ENCODE data around the gene SIRT7. TPM values are rescaled to one million over a fixed set of nuclear protein-coding genes. Genes with fewer than 3 reads are reported as not detected.

Gene SIRT7
- total RNA-seq, 1 experiment from 2014 or later = 24.7 TPM

GRCh38 chr17:81885869-81886548, 32.0 kb downstream of the SIRT7 start:
- in situ Hi-C loops (cut with HindIII; ENCODE audit: low pct_unique_long_range_greater_than_20kb, low sequenced_read_pairs) = no loop called here

DNA sequence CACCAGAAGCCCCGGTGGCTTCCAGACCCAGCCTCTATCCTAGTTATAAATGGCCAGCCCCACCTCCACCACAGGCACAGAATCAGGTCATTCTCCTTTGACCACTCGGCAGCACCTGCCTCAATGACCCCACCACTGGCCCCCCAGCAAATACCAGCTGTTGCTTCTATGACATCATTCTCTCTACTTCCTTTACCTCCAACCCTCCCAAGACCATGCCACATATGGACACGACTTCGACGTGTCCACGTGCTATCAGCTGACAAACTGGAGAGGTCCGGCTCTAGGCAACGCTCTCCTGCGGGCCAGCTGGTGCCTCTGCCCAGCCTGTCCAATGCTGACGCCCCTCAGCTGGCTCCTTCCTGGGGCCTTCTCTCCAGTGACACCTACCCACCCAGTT, 32.5 kb downstream of the SIRT7 start:
- DNase-seq (ENCODE audit: low read depth, low spot score) = no peak
- in situ Hi-C loops (cut with HindIII; ENCODE audit: low pct_unique_long_range_greater_than_20kb, low sequenced_read_pairs) = no loop called here

More at GRCh38 chr17:81885869-81886548, 32.0 kb downstream of the SIRT7 start:
- DNase-seq (ENCODE audit: low read depth, low spot score) = no peak

DNA sequence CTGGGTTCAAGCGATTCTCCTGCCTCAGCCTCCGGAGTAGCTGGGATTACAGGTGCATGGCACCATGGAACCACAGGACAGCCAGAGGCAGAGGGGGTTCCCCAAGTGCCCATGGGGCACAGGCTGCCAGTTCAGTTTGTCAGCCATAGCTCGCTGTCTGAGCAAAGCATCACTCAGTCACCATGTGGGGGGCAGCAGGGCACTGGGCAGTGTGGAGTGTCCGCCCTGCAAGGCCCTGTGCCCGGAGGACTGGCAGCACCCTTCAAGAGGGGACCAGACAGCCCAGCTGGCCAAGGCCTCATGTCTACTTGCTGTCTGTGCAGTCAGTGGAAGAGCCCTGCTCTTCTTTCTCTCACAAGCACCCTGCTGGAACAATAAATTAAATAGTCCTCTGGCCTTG, 33.0 kb downstream of the SIRT7 start:
- in situ Hi-C loops (cut with HindIII; ENCODE audit: low pct_unique_long_range_greater_than_20kb, low sequenced_read_pairs) = no loop called here
- DNase-seq (ENCODE audit: low read depth, low spot score) = no peak

GRCh38 chr17:81884520-81884919, 33.5 kb downstream of the SIRT7 start:
- DNase-seq (ENCODE audit: low read depth, low spot score) = peak; percentile 37
- in situ Hi-C loops (cut with HindIII; ENCODE audit: low pct_unique_long_range_greater_than_20kb, low sequenced_read_pairs) = no loop called here

DNA sequence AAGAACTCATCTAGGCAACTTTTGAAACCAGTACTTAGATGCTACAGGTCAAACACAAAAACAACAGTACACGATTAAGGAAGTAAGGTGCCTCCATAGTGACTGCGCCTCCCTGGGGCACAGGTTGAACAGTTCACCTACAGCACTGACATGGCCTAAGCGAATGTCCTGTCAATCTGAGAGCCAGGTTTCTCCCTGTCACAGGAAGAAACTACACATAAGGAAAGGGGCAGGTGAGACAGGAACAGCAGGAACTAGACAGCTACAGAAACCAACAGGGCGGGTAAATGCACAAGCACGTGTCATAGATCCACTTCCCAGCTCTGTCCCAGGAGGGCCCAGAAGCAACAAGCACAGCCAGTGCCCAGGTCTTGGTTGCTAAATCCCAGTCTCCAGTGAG, 38.9 kb downstream of the SIRT7 start:
- DNase-seq (ENCODE audit: low read depth, low spot score) = no peak

DNA sequence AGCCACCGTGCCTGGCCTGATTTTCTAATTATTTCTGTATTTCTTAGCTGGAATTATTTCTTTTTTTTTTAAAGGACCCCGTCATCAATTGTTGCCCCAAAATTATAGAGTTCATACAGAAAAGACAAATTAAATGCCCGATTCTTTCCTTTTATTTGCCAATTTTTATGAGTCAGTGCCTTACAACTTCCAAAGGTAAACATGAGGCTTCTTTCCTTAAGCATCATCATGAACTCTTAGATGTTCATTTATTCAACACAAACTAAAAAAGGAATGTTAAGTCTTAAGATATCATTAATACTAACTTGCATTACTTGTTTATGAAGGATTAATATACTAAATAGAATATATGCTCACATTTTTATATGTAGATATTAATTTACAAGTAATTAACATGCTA, 39.7 kb downstream of the SIRT7 start:
- no peak for DNase-seq (ENCODE audit: low read depth, low spot score)
- in situ Hi-C loops (cut with HindIII; ENCODE audit: low pct_unique_long_range_greater_than_20kb, low sequenced_read_pairs) = no loop called here

More for the DNA sequence above, 38.9 kb downstream of the SIRT7 start:
- in situ Hi-C loops (cut with HindIII; ENCODE audit: low pct_unique_long_range_greater_than_20kb, low sequenced_read_pairs) = no loop called here

GRCh38 chr17:81877569-81877968, 40.4 kb downstream of the SIRT7 start:
- DNase-seq (ENCODE audit: low read depth, low spot score) = no peak
- in situ Hi-C loops (cut with HindIII; ENCODE audit: low pct_unique_long_range_greater_than_20kb, low sequenced_read_pairs) = no loop called here

DNA sequence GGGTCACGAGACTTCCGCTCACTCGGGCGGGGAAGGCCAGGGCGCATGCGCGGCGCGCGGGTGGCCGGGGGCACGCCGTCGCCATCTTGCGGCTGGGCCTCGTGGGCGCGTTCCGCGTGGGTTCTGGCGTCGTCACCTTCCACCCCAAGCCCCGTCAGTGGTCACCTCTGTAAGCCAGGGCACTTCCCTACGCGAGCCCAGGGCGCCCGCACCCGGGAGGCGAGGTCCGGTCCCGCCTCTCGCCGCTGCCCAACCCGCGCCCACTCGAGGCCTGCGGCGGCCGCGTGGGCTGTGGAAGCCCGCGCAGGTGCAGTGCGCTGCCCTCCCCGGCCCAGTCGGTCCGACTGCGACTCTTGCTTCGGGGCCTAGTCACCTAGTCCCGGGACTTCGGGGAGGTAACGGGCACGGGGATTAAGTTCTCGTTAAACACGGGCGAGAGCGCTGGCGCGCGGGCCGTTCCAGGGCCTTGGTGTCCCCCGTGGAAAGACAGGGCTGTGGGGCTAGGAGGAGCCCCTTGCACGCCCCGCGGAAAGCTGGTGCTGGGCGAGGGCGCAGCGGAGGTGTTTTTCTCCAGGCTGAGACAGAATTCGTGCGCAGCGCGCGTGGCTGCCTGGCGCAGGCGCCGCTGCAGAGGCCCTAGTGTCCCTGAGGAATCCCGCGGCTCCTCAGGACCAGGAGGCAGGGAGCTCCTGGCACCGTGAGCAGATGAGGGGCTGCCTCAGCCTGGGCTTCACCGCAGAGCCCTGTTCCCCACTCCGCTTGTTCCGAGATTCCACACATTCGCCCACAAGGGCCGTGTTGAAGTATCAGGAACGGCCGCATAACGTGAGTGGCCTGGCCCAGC, 46.4 kb downstream of the SIRT7 start:
- in situ Hi-C loops (cut with HindIII; ENCODE audit: low pct_unique_long_range_greater_than_20kb, low sequenced_read_pairs) = no loop called here
- peak; percentile 95 for DNase-seq (ENCODE audit: low read depth, low spot score)

- in situ Hi-C loops (cut with HindIII; ENCODE audit: low pct_unique_long_range_greater_than_20kb, low sequenced_read_pairs) = no loop called here
These were observed 47.0 kb downstream of the SIRT7 start, which contains the start of gene ARHGDIA for GRCh38 chr17:81870981-81871386. Gene ARHGDIA (minus strand): TSS chr17:81871337. CDS start chr17:81869930, 1,407 bp downstream.

GRCh38 chr17:81870131-81870980, 47.6 kb downstream of the SIRT7 start:
- in situ Hi-C loops (cut with HindIII; ENCODE audit: low pct_unique_long_range_greater_than_20kb, low sequenced_read_pairs) = no loop called here
- DNase-seq (ENCODE audit: low read depth, low spot score) = peak; percentile 59

More at GRCh38 chr17:81870981-81871386, 47.0 kb downstream of the SIRT7 start, which contains the start of gene ARHGDIA:
- no peak for DNase-seq (ENCODE audit: low read depth, low spot score)

GRCh38 chr17:81869221-81870130, 48.5 kb downstream of the SIRT7 start:
- DNase-seq (ENCODE audit: low read depth, low spot score) = peak; percentile 62
- in situ Hi-C loops (cut with HindIII; ENCODE audit: low pct_unique_long_range_greater_than_20kb, low sequenced_read_pairs) = no loop called here

- in situ Hi-C loops (cut with HindIII; ENCODE audit: low pct_unique_long_range_greater_than_20kb, low sequenced_read_pairs) = no loop called here
- DNase-seq (ENCODE audit: low read depth, low spot score) = peak; percentile 74
These were observed 49.2 kb downstream of the SIRT7 start for GRCh38 chr17:81868674-81869220.

GRCh38 chr17:81867991-81868673, 49.8 kb downstream of the SIRT7 start:
- DNase-seq (ENCODE audit: low read depth, low spot score) = peak; percentile 58
- in situ Hi-C loops (cut with HindIII; ENCODE audit: low pct_unique_long_range_greater_than_20kb, low sequenced_read_pairs) = no loop called here

GRCh38 chr17:81867170-81867990, 50.6 kb downstream of the SIRT7 start:
- in situ Hi-C loops (cut with HindIII; ENCODE audit: low pct_unique_long_range_greater_than_20kb, low sequenced_read_pairs) = no loop called here
- DNase-seq (ENCODE audit: low read depth, low spot score) = peak; percentile 83

- peak; percentile 35 for DNase-seq (ENCODE audit: low read depth, low spot score)
- in situ Hi-C loops (cut with HindIII; ENCODE audit: low pct_unique_long_range_greater_than_20kb, low sequenced_read_pairs) = no loop called here
These were observed 51.4 kb downstream of the SIRT7 start for GRCh38 chr17:81866440-81867169.

All from SK-MEL-5 (cell line).